ENCODE results near the gene PRR14L. TPM values are rescaled to one million over a fixed set of nuclear protein-coding genes. Genes with fewer than 3 reads are reported as not detected.
"Not testable (repeated sequence)": the region's sequence is repeated elsewhere in the genome, so short reads cannot be mapped to it uniquely, and the experiment has no call there.

The PRR14L gene
- total and polyA plus RNA-seq, 2 experiments from 2014 or later = 7.6 to 15.2 TPM

DNA sequence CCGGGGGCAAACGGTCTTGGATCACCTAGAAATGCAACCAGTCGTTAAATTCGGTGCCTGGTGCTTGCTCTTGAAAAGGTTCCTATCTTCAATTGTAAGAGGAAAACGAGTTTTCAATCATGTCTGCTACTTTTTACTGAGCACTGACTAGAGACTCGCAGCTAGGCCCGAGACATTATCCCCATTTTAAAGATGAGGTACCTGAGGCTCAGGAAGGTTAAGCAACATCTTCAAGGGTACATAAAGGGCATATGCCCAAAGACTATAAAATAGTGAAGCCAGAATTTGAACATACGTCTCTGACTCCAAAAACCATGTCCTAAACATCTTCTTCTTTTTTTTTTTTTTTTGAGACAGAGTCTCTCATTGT, 87.3 kb downstream of the PRR14L start:
- in situ Hi-C loops (cut with MboI) = loop anchor here (10.0 kb wide), 1 partner anchor 302 kb away; no protein-coding TSS in a partner anchor
- no peak for TF ChIP-seq EZH2phosphoT487 (IDR thresholded peaks at IDR 0.05; ENCODE audit: insufficient read depth, low read depth)
- TF ChIP-seq EZH2 (IDR thresholded peaks at IDR 0.05; ENCODE audit: insufficient read depth, poor library complexity, severe bottlenecking) = no peak
- DNase-seq = no peak
- Histone ChIP-seq H3F3A (ENCODE audit: insufficient read depth) (no peaks in the 10 kb centered on the region), H3K9me3 (ENCODE audit: low read depth) (no peaks in the 10 kb centered on the region), H3K79me2 (ENCODE audit: insufficient read depth) (peaks cover 39% of the 10 kb centered on the region), H3K4me1 (ENCODE audit: insufficient read depth) (peaks cover 17% of the 10 kb centered on the region), H4K20me1 (ENCODE audit: insufficient read depth) (no peaks in the 10 kb centered on the region), H3K9ac (peak overlapping the region; percentile 95), H3K4me2 (ENCODE audit: unreplicated experiment) (peak overlapping the region; percentile 91), H3K27me3 (replicated peaks; ENCODE audit: insufficient read depth) (no peaks in the 10 kb centered on the region), H3K27ac (peak overlapping the region; percentile 97), H2AFZ (peak overlapping the region; percentile 91), H3K36me3 (ENCODE audit: low read depth) (no peaks in the 10 kb centered on the region), H3K9me2 (ENCODE audit: insufficient read depth) (no peaks in the 10 kb centered on the region), H3K4me3 (peak overlapping the region; percentile 86)
- 82 to 87% methylated on average over 8 of the region's 8 CpGs for WGBS, 2 experiments (ENCODE audit: low coverage in 1 of 2, low lambda C conversion rate in 2 of 2, missing lambda C conversion rate in 2 of 2)

DNA sequence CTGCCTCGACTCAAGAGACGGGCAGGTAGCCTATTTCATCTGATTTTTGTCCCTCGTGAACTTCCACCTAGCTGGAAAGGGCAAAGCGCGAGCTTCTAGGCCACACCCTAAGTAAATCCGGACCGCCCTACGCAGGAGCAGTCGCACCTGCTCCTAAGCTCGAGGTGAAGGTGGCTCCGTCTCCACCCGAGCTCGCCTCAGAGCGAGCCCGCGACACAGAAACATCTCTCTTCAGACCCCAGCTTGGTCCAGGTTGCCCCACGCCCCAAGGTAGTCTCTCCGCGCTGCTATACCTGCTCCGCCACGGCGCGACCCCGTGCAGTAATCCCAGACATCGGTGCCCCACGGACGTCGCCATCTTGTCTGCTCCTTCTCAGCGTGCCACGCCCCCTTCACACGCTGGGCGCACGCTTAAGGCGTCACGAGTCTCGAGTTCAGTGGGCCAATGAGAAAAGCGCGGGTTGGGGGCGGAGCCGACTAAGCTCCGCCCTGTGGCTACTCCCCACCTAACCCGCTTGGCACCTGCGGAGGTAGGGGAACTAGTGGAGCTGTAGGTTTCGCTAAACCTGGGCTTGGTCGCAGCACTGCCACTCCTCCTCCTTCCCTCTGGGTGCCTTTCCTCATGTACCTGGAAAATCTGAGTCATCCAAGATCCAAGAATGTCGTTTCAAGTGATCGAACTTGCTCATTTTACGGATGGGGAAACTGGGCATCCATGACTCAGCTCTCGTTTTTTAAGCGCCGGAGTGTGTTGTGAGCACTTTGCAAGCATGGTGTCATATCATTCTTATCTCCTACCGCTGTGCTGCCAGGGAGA, 87.9 kb downstream of the PRR14L start, which contains the start of gene PISD:
TSS of gene PISD (minus strand) at position 365 of the 817 bp plus-strand sequence. CDS start at position 358, 7 bp downstream.
- in situ Hi-C loops (cut with MboI) = loop anchor here (10.0 kb wide), 1 partner anchor 303 kb away; no protein-coding TSS in a partner anchor
- Histone ChIP-seq H4K20me1 (ENCODE audit: insufficient read depth) (no peaks in the 10 kb centered on the region), H3K9me3 (ENCODE audit: low read depth) (no peaks in the 10 kb centered on the region), H3K27me3 (replicated peaks; ENCODE audit: insufficient read depth) (no peaks in the 10 kb centered on the region), H3K36me3 (ENCODE audit: low read depth) (no peaks in the 10 kb centered on the region), H3K4me3 (peak within 1 kb of the TSS; percentile 86), H3K79me2 (ENCODE audit: insufficient read depth) (peaks cover 45% of the 10 kb centered on the region), H3K9ac (peak within 1 kb of the TSS; percentile 95), H3K27ac (peak within 1 kb of the TSS; percentile 97), H3K4me1 (ENCODE audit: insufficient read depth) (peaks cover 17% of the 10 kb centered on the region), H3K9me2 (ENCODE audit: insufficient read depth) (no peaks in the 10 kb centered on the region), H3K4me2 (ENCODE audit: unreplicated experiment) (peak within 1 kb of the TSS; percentile 91), H3F3A (ENCODE audit: insufficient read depth) (no peaks in the 10 kb centered on the region), H2AFZ (peak within 1 kb of the TSS; percentile 91)
- TF ChIP-seq EZH2phosphoT487 (IDR thresholded peaks at IDR 0.05; ENCODE audit: insufficient read depth, low read depth) (no peak), EZH2 (IDR thresholded peaks at IDR 0.05; ENCODE audit: insufficient read depth, poor library complexity, severe bottlenecking) (no peak)
- WGBS, 2 experiments (ENCODE audit: low coverage in 1 of 2, low lambda C conversion rate in 2 of 2, missing lambda C conversion rate in 2 of 2) = 3 to 5% methylated on average over 47 to 49 of the region's 52 CpGs
- peak; percentile 98 for DNase-seq

DNA sequence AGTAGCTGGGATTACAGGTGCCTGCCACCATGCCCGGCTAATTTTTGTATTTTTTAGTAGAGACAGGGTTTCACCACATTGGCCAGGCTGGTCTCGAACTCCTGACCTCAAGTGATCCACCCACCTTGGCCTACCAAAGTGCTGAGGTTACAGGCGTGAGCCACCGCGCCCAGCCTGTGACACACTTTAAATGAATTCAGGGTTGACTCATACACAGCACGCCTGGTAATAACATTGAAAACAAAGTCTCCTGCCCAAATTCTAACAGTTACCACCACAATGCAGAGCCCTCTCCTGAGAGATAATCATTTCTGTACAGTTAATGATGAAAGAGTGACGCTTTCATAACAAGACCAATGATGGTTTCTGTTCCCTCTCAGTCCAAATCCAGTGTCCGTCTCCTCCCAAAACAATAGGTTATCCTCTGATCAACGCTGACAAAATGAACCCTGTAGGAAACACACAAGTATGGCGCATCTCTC, 89.0 kb downstream of the PRR14L start:
- 30 to 33% methylated on average over 10 of the region's 10 CpGs for WGBS, 2 experiments (ENCODE audit: low coverage in 1 of 2, low lambda C conversion rate in 2 of 2, missing lambda C conversion rate in 2 of 2)
- H3K4me3 ChIP-seq = peak overlapping the region; percentile 86
- H3K9me2 ChIP-seq (ENCODE audit: insufficient read depth); H4K20me1 ChIP-seq (ENCODE audit: insufficient read depth); H3F3A ChIP-seq (ENCODE audit: insufficient read depth); H2AFZ ChIP-seq; H3K9me3 ChIP-seq (ENCODE audit: low read depth); H3K36me3 ChIP-seq (ENCODE audit: low read depth); H3K27me3 ChIP-seq (replicated peaks; ENCODE audit: insufficient read depth): not testable (repeated sequence)
- peak overlapping the region; percentile 91 for H3K4me2 ChIP-seq (ENCODE audit: unreplicated experiment)
- peaks cover 17% of the 10 kb centered on the region for H3K4me1 ChIP-seq (ENCODE audit: insufficient read depth)
- peak overlapping the region; percentile 95 for H3K9ac ChIP-seq
- in situ Hi-C loops (cut with MboI) = loop anchor here (10.0 kb wide), 1 partner anchor 304 kb away; no protein-coding TSS in a partner anchor
- peak overlapping the region; percentile 97 for H3K27ac ChIP-seq
- H3K79me2 ChIP-seq (ENCODE audit: insufficient read depth) = peaks cover 57% of the 10 kb centered on the region
- DNase-seq = peak; percentile 90

DNA sequence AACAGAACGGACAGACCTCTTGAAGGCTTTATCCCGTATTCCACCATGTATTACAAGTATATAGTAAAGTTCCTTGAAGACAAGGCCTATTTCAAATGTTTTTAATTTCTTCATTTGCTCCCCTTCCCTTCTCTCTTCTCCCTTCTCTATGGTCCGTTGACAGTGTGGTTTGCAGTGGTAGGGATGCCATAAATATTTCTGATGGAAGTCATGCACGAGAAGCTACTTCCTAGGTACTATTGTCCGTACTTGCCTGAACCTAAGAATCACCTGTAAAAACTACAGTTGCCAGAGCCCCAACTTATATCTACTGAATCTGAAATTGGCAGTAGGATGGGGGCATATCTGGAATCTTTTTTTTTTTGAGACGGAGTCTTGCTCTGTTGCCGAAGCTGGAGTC, 90.7 kb downstream of the PRR14L start:
- H3K9me3 ChIP-seq (ENCODE audit: low read depth) = no peaks in the 10 kb centered on the region
- no peaks in the 10 kb centered on the region for H3F3A ChIP-seq (ENCODE audit: insufficient read depth)
- TF ChIP-seq EZH2phosphoT487 (IDR thresholded peaks at IDR 0.05; ENCODE audit: insufficient read depth, low read depth) (no peak), EZH2 (IDR thresholded peaks at IDR 0.05; ENCODE audit: insufficient read depth, poor library complexity, severe bottlenecking) (no peak)
- no peak for DNase-seq
- no peak overlapping the region for H2AFZ ChIP-seq
- WGBS, 2 experiments (ENCODE audit: low coverage in 1 of 2, low lambda C conversion rate in 2 of 2, missing lambda C conversion rate in 2 of 2) = 79 to 80% methylated on average over 7 of the region's 7 CpGs
- H3K4me3 ChIP-seq = no peak overlapping the region
- no peaks in the 10 kb centered on the region for H3K36me3 ChIP-seq (ENCODE audit: low read depth)
- H4K20me1 ChIP-seq (ENCODE audit: insufficient read depth) = no peaks in the 10 kb centered on the region
- H3K4me1 ChIP-seq (ENCODE audit: insufficient read depth) = peaks cover 17% of the 10 kb centered on the region
- in situ Hi-C loops (cut with MboI) = no loop called here
- H3K9me2 ChIP-seq (ENCODE audit: insufficient read depth) = no peaks in the 10 kb centered on the region
- H3K27ac ChIP-seq = no peak overlapping the region
- H3K79me2 ChIP-seq (ENCODE audit: insufficient read depth) = peaks cover 73% of the 10 kb centered on the region
- H3K27me3 ChIP-seq (replicated peaks; ENCODE audit: insufficient read depth) = no peaks in the 10 kb centered on the region
- H3K9ac ChIP-seq = no peak overlapping the region
- no peak overlapping the region for H3K4me2 ChIP-seq (ENCODE audit: unreplicated experiment)

Data from GM23248 (cell line).